Calu3 (cell line): Measurements from ENCODE around the gene SLC39A10. TPM values are rescaled to one million over a fixed set of nuclear protein-coding genes. Genes with fewer than 3 reads are reported as not detected.
A peak's percentile ranks its signal among the peaks of the same experiment; 100 is the strongest.
"Not testable (repeated sequence)": the region's sequence is repeated elsewhere in the genome, so short reads cannot be mapped to it uniquely, and the experiment has no call there.

Experiments used
- BruUV-seq: library from RNA; stranded (reverse); fragments of 400-500 nt; replicated peaks from 2 replicates; lab custom pipeline; 2021; lab: Mats Ljungman, UMichigan
- CTCF ChIA-PET: fragments of 300-600 bp; sonication (Branson Sonifier 250); formaldehyde crosslinking; loops from one replicate; lab custom pipeline; 2022; ENCODE audit warnings: antibody characterized with exemption; lab: Charles Lee
- DNase-seq: peaks from one replicate; pipeline ENCODE4 v3.0.0; 2022
- H3K27ac Mint-ChIP-seq: one replicate; pipeline ENCODE4 v1.8.0; 2022; ENCODE audit warnings: mixed read lengths; ENCODE audit not compliant: unreplicated experiment
- H3K27me3 Mint-ChIP-seq: one replicate; pipeline ENCODE4 v1.8.0; 2022; ENCODE audit warnings: mixed read lengths; ENCODE audit not compliant: unreplicated experiment
- H3K36me3 Mint-ChIP-seq: one replicate; pipeline ENCODE4 v1.8.0; 2022; ENCODE audit warnings: mild to moderate bottlenecking, moderate library complexity, mixed read lengths; ENCODE audit not compliant: insufficient read depth, unreplicated experiment
- H3K4me1 Mint-ChIP-seq: one replicate; pipeline ENCODE4 v1.8.0; 2022; ENCODE audit warnings: mild to moderate bottlenecking, low read depth, mixed read lengths; ENCODE audit not compliant: unreplicated experiment
- H3K4me3 Mint-ChIP-seq: one replicate; pipeline ENCODE4 v1.8.0; 2022; ENCODE audit warnings: mild to moderate bottlenecking, low read depth, moderate library complexity, mixed read lengths; ENCODE audit not compliant: unreplicated experiment
- H3K9me3 Mint-ChIP-seq: one replicate; pipeline ENCODE4 v1.8.0; 2022; ENCODE audit warnings: low read depth, mixed read lengths; ENCODE audit not compliant: unreplicated experiment
- CTCF ChIP-seq: fragments of 200-600 bp; IDR thresholded peaks from one replicate; pipeline ENCODE4 v1.8.0; 2022; ENCODE audit warnings: antibody characterized with exemption; ENCODE audit not compliant: unreplicated experiment
- intact Hi-C: fragments of 100-400 bp; cut with micrococcal nuclease; formaldehyde crosslinking; loops from one replicate; pipeline ENCODE4 v1.10.0; 2022; ENCODE audit not compliant: unreplicated experiment
- total RNA-seq: library from RNA; stranded (reverse); gene quantifications from 2 replicates; pipeline ENCODE4 v1.2.3, GENCODE V29; 2022

SLC39A10 gene
- total RNA-seq, 1 experiment from 2014 or later: 133 TPM

- Mint-ChIP-seq H3K4me1 (peaks cover 17% of the 10 kb centered on the region), H3K36me3 (peaks cover 27% of the 10 kb centered on the region), H3K27ac (no peak overlapping the region), H3K9me3 (no peaks in the 10 kb centered on the region), H3K27me3 (no peaks in the 10 kb centered on the region), H3K4me3 (no peak overlapping the region)
- CTCF ChIA-PET: interaction anchor here (0.6 kb wide), 1 partner anchor 73 kb away, joined by 3 read pairs; no protein-coding TSS in a partner anchor
- no peak for TF ChIP-seq CTCF
- no TSS peak for BruUV-seq
- intact Hi-C loops: loop anchor here (10.0 kb wide), 1 partner anchor 1117 kb away; no protein-coding TSS in a partner anchor
- DNase-seq: no peak
Measured at GRCh38 chr2:195662138-195662537, 5.1 kb downstream of the SLC39A10 start.

GRCh38 chr2:195663007-195663406 lies 6.0 kb downstream of the SLC39A10 start:
- CTCF ChIA-PET: no interaction called here
- Mint-ChIP-seq H3K27ac (no peak overlapping the region), H3K27me3 (no peaks in the 10 kb centered on the region), H3K4me3 (no peak overlapping the region), H3K9me3 (no peaks in the 10 kb centered on the region), H3K4me1 (peaks cover 17% of the 10 kb centered on the region), H3K36me3 (peaks cover 18% of the 10 kb centered on the region)
- BruUV-seq: no TSS peak
- intact Hi-C loops: loop anchor here (10.0 kb wide), 1 partner anchor 1118 kb away; no protein-coding TSS in a partner anchor
- no peak for DNase-seq
- no peak for TF ChIP-seq CTCF

- Mint-ChIP-seq H3K27ac (no peak overlapping the region), H3K27me3 (no peaks in the 10 kb centered on the region), H3K4me1 (peaks cover 12% of the 10 kb centered on the region), H3K36me3 (peaks cover 3% of the 10 kb centered on the region), H3K4me3 (no peak overlapping the region), H3K9me3 (no peaks in the 10 kb centered on the region)
- CTCF ChIA-PET: interaction anchor here (0.6 kb wide), 1 partner anchor 286 kb away, joined by 5 read pairs; no protein-coding TSS in a partner anchor
- no peak for DNase-seq
- intact Hi-C loops: loop anchor here (1.0 to 10.0 kb wide), 3 partner anchors 274 to 1120 kb away; no protein-coding TSS in a partner anchor
- BruUV-seq: no TSS peak
- peak; percentile 9 for TF ChIP-seq CTCF
Measured at GRCh38 chr2:195664528-195664927, 7.5 kb downstream of the SLC39A10 start.

GRCh38 chr2:195665153-195665552 lies 8.1 kb downstream of the SLC39A10 start:
- not testable (repeated sequence) for DNase-seq, H3K27ac Mint-ChIP-seq, H3K4me3 Mint-ChIP-seq, H3K4me1 Mint-ChIP-seq, BruUV-seq, H3K36me3 Mint-ChIP-seq, H3K27me3 Mint-ChIP-seq, H3K9me3 Mint-ChIP-seq
- intact Hi-C loops: loop anchor here (2.0 to 10.0 kb wide), 2 partner anchors 402 to 1120 kb away; no protein-coding TSS in a partner anchor
- CTCF ChIA-PET: interaction anchor here (1.0 kb wide), 1 partner anchor 273 kb away, joined by 3 read pairs; no protein-coding TSS in a partner anchor

GRCh38 chr2:195666113-195666712 lies 9.2 kb downstream of the SLC39A10 start:
- BruUV-seq: no TSS peak
- intact Hi-C loops: loop anchor here (10.0 kb wide), 1 partner anchor 1121 kb away; no protein-coding TSS in a partner anchor
- Mint-ChIP-seq H3K4me1 (no peaks in the 10 kb centered on the region), H3K36me3 (no peaks in the 10 kb centered on the region), H3K27me3 (no peaks in the 10 kb centered on the region), H3K4me3 (no peak overlapping the region), H3K27ac (no peak overlapping the region), H3K9me3 (no peaks in the 10 kb centered on the region)
- no peak for TF ChIP-seq CTCF
- no peak for DNase-seq
- CTCF ChIA-PET: interaction anchor here (1.1 kb wide), 1 partner anchor 155 kb away, joined by 3 read pairs; no protein-coding TSS in a partner anchor
